ENCODE data around the gene TSFM. TPM values are rescaled to one million over a fixed set of nuclear protein-coding genes. Genes with fewer than 3 reads are reported as not detected.

Gene TSFM
- total RNA-seq, 1 experiment from 2014 or later: 48.7 TPM

- Mint-ChIP-seq H3K27ac (no peak overlapping the region), H3K9me3 (no peaks in the 10 kb centered on the region), H3K27me3 (ENCODE audit: low read depth) (peaks cover 9% of the 10 kb centered on the region), H3K4me1 (peaks cover 51% of the 10 kb centered on the region), H3K4me3 (peak overlapping the region; percentile 69), H3K36me3 (no peaks in the 10 kb centered on the region)
- CTCF ChIA-PET: interaction anchor here (0.6 to 4.3 kb wide), 7 partner anchors 9 to 95 kb away, joined by 5 to 27 read pairs (median 8); no protein-coding TSS in a partner anchor
- ATAC-seq: no peak
- TF ChIP-seq ATF6 (CRISPR knock-in tag; IDR thresholded peaks at IDR 0.05) (no peak), ESRRA (CRISPR knock-in tag; IDR thresholded peaks at IDR 0.05; ENCODE audit: borderline replicate concordance) (no peak), HMGXB4 (CRISPR knock-in tag; IDR thresholded peaks at IDR 0.05) (peak; percentile 21; the same call in 1 of the 2 replicates), ZBTB21 (CRISPR knock-in tag; IDR thresholded peaks at IDR 0.05; ENCODE audit: borderline replicate concordance) (0 out of 2 replicates have a peak, but pooled peaks have one; percentile 8), MYBL2 (CRISPR knock-in tag; IDR thresholded peaks at IDR 0.05) (no peak), E2F5 (CRISPR knock-in tag; IDR thresholded peaks at IDR 0.05) (no peak), ZNF671 (CRISPR knock-in tag; IDR thresholded peaks at IDR 0.05) (no peak), ZNF121 (CRISPR knock-in tag; IDR thresholded peaks at IDR 0.05) (no peak), ZNF317 (CRISPR knock-in tag; IDR thresholded peaks at IDR 0.05; ENCODE audit: borderline replicate concordance, low read depth) (no peak)
- POLR2A ChIA-PET: interaction anchor here (0.6 to 6.9 kb wide), 11 partner anchors 11 to 597 kb away, joined by 3 to 134 read pairs (median 9); partner anchors contain the start of gene ATP23
- DNase-seq (ENCODE audit: low spot score): no peak
Measured at GRCh38 chr12:57846285-57846576, 63.6 kb downstream of the TSFM start.

- H3K27me3 Mint-ChIP-seq (ENCODE audit: low read depth): peaks cover 14% of the 10 kb centered on the region
- H3K27ac Mint-ChIP-seq: peak within 1 kb of the TSS; percentile 95
- ChIA-PET POLR2A (interaction anchor here (0.6 to 6.9 kb wide), 14 partner anchors 11 to 597 kb away, joined by 3 to 134 read pairs (median 6); partner anchors contain the start of genes ATP23, EEF1AKMT3 and METTL1), CTCF (interaction anchor here (0.6 to 4.3 kb wide), 9 partner anchors 10 to 94 kb away, joined by 3 to 27 read pairs (median 8); partner anchors contain the start of gene CYP27B1)
- H3K9me3 Mint-ChIP-seq: no peaks in the 10 kb centered on the region
- peak within 1 kb of the TSS; percentile 69 for H3K4me3 Mint-ChIP-seq
- DNase-seq (ENCODE audit: low spot score) (peak; percentile 100), ATAC-seq (peak; percentile 65)
- peaks cover 51% of the 10 kb centered on the region for H3K4me1 Mint-ChIP-seq
- H3K36me3 Mint-ChIP-seq: no peaks in the 10 kb centered on the region
- TF ChIP-seq ZNF138 (CRISPR knock-in tag; conservative IDR thresholded peaks at IDR 0.05) (no peak), FOXJ3 (CRISPR knock-in tag; IDR thresholded peaks at IDR 0.05; ENCODE audit: borderline replicate concordance) (no peak), SMAD3 (CRISPR knock-in tag; IDR thresholded peaks at IDR 0.05; ENCODE audit: borderline replicate concordance) (no peak), GTF2I (CRISPR knock-in tag; conservative IDR thresholded peaks at IDR 0.05) (peak; percentile 73; the same call in 1 of the 2 replicates), MLX (CRISPR knock-in tag; IDR thresholded peaks at IDR 0.05) (no peak), FOXP4 (CRISPR knock-in tag; IDR thresholded peaks at IDR 0.05) (peak; percentile 27; the same call in 1 of the 2 replicates), ZBTB43 (CRISPR knock-in tag; IDR thresholded peaks at IDR 0.05) (0 out of 2 replicates have a peak, but pooled peaks have one; percentile 12), E2F5 (CRISPR knock-in tag; IDR thresholded peaks at IDR 0.05) (no peak), ZNF121 (CRISPR knock-in tag; IDR thresholded peaks at IDR 0.05) (no peak), SP1 (CRISPR knock-in tag; conservative IDR thresholded peaks at IDR 0.05) (peak; percentile 87), PRDM15 (CRISPR knock-in tag; IDR thresholded peaks at IDR 0.05) (peak; percentile 94), TEAD1 (CRISPR knock-in tag; IDR thresholded peaks at IDR 0.05) (peak; percentile 65; the same call in 1 of the 2 replicates)
Measured at GRCh38 chr12:57846577-57847319, 64.2 kb downstream of the TSFM start, which contains the start of gene CTDSP2. TSS of gene CTDSP2 (minus strand) at chr12:57846729. CDS start at chr12:57846435, 294 bp downstream.
